Kidney capillary endothelial cell (primary cell): ENCODE results near the gene BICDL1.

Source experiments
- DNase-seq: peaks from one replicate; pipeline ENCODE4 v3.0.0-alpha.2; 2018; ENCODE audit warnings: low spot score

BICDL1 gene

DNA sequence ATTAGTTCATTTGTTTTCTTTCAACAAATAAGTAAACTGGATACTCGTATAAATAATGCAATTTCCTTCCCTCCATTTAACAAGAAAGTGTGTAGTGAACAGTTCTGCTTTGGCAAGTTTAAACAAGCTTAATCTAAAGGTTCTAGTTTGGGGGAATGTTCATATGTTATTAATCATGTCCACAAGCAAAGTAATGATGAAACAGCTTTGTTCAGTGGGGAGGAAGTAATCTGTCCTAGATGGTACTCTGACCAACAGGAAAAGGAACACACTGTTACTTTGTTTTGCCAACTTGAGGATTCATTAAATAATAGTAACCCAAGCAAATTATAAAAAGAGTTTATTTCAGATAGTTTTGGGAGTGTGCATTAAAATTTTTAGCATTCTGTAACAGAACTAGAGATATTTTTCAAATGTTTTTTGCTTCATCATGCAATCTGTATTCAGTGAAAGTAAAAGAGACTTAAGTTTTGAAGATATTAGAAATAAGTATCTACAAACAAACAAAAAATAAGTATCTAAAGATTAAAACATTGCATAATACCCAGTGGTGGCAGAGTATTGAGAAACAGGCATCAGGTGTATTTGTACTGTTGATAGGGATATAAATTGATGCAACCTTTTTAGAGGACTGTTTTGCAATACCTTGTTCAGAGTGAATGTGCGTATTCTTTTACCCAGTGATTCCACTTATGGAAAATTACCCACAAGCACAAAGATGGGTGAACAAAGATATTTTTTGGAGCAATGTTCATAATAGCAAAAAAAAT lies 66.4 kb downstream of the BICDL1 start:
- DNase-seq, result no peak

DNA sequence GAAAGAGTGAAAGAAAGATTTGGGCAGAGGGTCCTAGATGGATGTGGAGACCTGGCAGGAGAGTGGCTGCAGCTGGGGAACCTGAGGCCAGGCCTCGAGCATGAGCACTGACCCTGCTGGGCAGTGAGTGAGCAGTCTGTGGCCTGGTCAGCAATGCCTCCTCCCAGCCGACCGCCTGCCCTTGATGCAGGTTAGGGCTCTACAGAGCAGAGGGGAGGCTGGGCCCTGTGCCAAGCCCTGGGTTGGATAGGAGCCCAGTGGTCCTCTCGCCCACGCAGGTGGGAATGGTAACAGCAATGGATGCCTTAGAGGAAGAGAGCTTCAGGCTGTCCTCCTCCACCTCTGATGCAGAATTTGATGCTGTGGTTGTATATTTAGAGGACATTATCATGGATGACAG lies 67.7 kb downstream of the BICDL1 start:
- no peak for DNase-seq

DNA sequence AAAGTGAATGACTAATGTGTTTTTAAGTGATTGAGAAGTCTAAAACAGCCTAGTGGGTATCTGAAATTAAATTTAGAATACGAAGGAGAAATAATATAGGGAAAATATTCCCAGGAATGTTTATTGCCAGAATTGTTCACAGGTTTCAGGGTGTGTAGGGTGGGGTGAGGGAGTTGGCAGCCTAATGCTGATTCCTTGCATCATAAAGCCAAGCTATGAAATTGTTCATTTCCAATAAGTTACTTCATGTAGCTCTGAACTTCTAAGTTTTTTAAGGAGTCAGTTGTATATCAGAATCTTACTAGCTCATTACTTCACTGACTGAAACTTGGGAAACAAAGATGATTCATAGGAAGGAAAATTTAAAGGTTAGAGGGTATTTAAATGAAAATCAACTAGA lies 71.2 kb downstream of the BICDL1 start:
- no peak for DNase-seq

DNA sequence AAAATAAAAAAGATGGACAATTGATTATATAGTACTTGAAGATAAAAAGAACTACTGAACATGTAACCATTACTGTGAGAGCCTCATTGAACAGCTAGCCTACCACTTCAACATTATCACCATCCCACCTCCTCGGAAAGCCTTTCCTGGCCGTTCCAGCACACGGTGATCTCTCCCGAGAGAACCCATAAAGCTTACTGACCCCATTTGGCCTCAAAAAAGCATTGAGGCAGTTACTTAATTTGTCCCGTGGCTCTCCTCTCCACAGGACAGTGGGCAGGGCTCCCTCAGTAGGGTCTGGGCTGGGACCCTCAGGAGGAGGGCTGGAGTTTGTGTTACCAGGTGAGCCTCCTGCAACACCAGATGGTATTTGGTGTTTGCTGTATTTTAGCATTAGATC lies 71.7 kb downstream of the BICDL1 start:
- no peak for DNase-seq

DNA sequence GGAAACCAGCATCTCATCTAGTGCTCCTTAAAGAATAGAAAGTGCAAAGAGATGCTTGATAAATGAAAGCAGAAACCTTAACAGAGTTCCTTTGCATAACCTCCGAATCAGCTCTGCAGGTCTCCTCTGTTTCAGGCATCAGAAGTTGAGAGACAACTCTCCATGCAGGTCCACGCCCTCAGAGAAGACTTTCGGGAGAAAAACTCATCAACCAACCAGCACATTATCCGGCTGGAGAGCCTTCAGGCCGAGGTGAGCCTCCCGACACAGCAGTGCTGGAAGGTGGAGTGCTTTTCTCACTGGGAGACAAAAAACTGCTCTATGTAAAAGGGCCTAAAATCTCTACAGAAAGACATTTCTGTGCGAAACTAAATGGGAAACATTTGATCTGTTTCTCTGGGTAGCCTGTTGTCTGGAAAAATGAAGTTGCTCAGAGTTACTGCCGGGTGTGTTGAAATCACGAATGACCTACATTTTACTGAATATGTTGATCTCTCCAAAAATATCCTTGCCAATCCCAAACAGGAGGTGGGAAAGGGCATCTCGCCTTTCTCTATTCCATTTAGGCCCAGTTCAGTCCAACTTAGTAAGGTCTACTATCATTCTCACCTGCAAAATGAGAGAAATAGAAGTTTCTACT lies 72.7 kb downstream of the BICDL1 start:
- DNase-seq, result no peak

DNA sequence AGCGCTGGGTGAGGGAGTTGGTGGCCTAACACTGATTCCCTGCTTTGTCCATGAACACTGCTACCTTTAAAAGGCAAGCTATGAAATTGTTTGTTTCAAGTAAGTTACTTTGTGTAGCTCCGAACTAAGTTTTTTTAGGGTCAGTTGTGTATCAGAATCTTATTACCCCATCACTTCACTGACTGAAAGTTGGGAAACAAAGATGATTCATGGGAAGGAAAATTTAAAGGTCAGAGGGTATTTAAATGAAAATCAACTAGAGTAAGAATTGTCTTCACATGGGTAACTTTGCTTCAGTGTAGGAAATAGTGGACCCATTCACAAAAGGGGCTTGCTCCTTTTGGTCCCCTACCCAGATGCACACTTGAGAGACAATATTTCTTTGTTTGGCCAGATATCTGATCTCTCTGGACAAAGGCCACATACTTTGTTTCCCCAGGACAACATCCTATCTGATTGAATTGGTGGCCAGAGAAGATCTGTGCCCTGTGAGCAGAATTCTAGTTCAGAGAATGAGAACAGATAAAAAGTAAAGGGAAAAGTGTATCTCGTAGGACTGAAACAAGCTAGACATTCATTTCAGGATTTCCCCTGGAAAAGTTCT lies 74.0 kb downstream of the BICDL1 start:
- no peak for DNase-seq

DNA sequence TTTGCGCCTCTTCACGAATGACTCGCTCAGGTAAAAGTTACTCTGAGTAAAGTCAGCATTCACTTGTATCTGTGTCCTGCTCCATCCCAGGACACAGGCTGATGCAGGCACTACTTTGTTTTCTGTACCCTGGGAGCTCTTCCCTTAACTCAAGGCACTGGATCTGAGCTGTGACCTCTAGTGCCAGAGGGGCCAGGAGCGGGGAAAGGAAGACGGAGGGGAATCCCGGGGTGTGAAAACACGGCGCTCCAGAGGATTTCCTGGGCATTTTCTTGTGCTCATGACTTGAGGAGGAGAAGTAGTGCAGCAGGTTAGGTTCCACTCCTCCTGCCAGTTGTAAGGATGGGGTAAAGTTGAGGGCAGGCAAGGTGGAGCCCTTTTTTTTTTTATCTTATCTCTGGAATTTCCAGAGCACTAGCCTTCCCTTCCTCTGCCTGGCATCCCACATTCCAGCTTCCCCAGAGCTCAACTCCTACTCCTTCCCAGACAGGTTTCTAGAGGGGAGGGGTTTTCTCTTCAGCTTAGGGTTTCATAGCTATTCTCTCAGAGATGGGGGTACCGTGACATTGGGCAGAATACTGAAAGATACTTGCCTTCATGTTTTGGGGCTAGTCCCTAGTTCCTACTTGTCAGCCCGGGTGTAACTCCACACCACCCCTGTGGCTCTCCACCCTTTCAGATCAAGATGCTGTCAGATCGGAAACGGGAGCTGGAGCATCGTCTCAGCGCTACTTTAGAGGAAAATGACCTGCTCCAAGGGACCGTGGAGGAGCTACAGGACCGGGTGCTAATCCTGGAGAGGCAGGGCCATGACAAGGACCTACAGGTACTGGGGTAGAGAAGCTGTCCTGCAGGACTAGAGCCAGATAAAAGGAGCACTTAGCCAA lies 75.3 kb downstream of the BICDL1 start:
- DNase-seq, result no peak

DNA sequence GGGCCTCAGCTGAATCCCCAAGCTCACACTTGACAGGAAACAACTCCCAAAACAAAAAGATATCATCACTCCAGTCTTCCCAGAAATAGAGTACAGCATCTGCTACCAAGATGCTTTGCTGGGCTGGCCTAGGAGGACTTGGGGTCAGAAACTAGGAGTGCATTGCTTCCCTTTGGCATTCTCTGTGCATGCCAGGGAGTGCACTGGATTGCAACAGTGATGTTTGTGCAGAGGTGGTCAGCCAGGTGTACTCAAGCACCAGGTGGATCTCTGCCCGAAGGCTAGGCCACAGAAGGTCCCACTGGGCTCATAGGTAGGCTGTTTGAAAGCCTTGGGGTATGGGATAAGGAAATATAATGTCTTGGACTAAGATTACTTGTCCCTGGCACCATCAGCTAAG lies 76.4 kb downstream of the BICDL1 start:
- DNase-seq, result no peak

DNA sequence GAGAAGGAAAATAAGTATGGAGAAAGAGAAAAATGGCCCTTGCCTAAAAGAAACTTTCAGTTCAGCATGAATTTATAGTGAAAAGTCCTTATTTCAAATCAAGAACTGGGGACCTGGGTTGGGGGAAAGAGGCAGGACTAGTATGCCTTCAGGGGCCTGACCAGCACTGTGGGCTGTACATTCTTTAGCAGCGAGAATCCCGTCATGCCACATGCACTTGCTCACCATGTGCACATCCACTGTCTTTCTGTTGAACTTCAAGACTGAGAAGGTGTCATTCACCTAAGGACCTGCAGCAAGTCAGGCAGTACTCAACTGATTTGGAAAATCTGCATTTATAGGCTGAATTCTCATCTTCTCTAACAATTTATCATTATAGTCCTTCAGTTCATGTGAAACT lies 77.3 kb downstream of the BICDL1 start:
- no peak for DNase-seq

DNA sequence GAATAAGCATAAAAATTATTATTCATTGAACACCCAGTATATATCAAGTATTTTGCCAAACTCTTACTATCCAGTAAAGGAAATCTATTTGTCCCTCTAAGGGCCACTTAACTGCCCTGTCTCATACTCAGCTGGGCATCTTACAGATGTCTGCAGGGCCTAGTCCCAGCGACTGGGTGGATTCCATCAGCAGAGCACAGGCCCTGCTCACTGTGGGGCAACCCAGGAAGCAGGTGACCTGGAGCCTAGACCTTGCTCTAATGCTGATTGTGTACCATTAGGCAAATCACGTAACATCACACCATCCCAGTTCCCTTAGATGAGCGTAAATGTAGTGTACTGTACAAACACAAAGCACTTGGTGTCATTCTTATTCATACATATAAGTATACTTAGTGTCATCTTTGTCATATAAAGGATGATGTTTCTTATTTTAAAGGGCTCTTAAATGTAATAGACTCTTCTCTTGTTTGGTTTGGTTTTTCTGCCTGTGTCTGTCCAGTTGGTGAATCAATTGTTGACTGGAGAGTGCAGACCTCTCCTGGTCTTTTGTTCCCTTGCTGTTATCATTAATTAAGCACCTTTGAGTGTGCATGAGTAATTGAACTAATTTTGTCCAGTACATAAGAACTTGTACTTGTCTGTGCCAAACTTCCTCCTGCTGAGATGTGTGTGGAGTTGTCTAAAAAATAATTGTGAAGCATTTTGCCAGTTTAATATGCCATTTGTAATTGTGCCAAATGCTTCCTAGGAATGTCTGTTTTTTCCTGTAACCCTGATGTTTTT lies 78.2 kb downstream of the BICDL1 start:
- DNase-seq, result no peak

DNA sequence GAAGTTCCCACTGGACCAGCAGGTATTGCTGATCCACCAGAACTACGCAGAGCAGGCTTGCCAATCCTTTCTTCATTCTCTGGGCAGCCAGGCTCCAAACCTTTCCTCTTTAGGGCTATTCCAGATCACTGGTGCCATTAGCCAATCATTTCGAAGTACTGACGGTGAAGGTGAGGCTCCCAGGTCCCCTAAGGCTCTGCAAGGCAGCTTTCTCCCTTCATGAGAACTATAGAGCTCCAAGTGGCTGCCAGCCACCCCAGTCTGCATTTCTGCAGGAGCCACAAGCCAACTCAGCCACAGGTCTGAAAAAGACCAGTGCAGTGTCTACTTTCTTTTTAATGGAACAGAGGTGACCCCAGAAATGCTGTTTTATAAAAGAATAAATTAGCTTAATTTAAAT lies 78.9 kb downstream of the BICDL1 start:
- no peak for DNase-seq

DNA sequence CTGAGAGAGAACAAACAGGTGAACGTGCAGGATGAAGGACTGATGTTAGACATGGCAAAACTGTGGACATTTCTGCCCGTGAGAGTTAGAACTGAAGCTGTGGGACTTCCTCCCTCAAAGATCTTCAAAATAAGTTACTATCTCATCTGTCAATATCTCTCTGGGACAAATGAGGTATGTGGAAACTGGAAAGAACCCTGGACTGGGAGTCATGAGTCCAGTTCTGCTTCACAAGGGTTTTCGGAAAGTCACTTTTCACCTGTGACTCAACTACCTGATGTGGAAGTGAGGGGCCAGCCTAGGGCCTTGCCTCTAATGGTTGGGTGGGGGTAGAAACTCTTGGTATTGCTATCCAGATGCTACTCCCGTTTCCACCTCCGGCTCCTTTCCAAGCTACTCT lies 80.2 kb downstream of the BICDL1 start:
- no peak for DNase-seq

DNA sequence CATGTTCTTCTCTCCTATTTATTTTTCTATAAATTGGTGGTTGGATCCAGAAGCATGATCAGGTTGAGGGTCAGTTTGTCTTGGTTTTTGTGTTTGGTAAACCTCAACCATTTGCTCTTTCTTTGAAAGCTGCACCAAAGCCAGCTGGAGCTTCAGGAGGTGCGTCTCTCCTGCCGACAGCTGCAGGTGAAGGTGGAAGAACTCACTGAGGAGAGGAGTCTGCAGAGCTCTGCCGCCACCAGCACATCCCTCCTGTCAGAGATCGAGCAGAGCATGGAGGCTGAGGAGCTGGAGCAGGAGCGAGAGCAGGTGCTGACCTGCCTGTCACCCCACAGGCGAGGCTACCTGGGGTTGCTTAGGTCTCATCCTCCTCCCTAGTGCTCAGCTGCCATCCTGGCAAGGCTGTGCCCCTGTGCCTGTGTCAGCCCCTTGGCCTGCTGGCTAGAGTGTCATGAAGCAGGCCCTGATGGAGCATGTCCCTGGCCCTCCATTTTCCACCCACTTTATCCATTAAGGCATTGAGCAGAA lies 82.5 kb downstream of the BICDL1 start:
- no peak for DNase-seq

DNA sequence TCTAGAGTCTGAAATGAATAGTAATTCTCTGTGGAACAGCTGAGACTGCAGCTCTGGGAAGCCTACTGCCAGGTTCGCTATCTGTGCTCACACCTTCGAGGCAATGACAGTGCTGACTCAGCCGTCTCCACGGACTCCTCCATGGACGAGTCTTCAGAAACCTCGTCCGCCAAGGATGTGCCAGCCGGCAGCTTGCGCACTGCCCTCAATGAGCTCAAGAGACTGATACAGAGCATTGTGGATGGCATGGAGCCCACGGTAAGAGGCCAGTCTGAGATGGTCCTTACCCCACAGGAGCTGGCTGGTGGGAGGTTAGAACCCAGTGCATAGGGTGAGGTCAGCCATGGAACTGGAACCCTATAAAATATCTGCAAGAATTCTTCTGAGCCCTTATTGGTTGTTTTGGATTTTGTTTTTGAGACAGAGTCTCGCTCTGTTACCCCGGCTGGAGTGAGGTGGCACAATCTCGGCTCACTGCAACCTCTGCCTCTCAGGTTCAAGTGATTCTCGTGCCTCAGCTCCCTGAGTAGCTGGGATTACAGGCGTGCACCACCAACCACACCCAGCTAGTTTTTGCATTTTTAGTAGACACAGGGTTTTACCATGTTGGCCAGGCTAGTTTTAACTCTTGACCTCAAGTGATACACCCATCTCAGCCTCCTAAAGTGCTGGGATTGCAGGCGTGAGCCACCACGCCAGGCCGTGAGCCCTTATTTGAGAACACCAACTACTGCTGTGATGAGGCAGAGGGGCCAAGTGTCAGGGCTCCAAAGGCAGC lies 83.6 kb downstream of the BICDL1 start:
- DNase-seq, result no peak

DNA sequence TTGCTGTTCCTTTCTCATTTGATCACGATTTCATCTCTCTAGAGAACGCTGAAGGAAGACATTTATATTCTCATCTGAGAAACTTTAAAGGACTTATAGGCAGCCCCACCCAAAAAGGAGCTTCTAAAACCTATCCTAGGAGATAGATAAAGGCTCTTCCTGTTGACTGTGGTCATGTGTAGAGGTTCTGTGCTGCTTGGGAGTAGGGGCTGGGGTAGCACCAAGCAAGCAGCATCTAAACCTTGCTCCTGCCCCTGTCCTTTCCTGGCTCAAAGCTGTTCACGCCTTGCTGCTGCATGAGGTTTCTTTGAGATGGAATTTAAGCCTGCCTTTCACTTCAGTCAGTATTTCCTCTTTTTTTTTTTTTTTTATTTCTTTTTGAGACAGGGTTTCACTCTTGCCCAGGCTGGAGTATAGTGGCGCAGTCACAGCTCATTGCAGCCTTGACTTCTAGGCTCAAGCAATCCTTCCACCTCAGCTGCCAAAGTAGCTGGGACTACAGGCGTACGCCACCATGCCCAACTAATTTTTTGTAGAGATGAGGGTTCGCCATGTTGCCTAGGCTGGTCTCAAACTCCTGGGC lies 86.1 kb downstream of the BICDL1 start:
- no peak for DNase-seq

DNA sequence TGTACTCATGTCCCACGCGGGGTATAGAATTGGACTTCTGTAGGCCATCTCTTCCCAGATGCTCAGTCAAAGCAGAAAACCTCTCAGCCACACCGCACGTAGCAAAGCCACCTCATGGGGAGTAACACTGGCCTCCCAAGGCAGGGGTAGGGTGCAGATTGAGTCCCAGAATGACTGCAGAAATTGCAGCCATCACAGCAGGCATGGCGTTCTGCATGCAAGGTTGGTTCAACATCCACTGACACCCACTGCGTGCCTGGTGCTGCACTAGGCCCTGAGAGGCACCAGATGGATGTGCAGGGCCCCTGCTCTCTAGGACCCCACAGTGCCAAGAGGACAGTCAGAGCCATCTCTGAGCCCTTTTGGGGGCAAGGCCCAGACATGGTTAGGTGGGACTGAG lies 87.6 kb downstream of the BICDL1 start:
- no peak for DNase-seq

DNA sequence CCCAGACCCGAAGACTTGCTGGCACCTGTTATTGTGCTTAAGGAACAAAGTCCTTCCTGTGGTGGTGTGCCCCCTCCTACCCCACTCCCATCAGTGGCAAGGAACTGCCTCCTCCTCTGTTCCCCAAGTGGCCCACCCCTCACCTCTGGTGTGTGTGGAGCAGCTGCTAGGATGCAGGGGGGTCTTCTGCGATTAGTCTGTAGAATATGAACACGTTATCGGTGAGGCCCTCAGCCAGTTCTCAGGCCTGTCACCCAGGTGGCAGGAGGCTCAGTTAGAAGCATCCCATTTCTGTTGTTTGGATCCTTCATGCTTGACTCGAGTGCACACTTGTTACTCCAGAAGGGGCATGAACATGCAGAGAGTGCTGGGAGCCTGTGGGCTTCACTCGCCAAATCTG lies 88.2 kb downstream of the BICDL1 start:
- no peak for DNase-seq

DNA sequence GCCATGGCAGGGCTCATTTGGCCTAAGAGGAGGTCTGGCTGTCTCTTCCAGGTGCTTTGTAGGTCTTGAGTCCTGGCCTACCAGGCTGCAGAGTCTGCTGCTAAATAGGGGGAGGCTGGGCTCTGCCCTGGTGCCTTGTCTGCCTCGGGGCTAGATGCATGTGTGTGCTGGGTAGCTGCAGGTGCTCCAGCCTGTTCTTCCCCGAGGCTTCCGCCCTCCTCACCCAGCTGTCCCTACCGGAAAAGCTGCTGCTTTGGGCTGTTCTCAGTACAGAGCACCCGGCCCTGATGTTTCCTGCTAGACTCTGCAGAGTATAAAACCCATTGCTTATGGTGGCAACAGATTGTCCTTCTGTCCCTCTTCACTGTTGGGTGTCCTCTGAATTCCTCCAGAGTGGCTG lies 89.8 kb downstream of the BICDL1 start:
- DNase-seq, result no peak

DNA sequence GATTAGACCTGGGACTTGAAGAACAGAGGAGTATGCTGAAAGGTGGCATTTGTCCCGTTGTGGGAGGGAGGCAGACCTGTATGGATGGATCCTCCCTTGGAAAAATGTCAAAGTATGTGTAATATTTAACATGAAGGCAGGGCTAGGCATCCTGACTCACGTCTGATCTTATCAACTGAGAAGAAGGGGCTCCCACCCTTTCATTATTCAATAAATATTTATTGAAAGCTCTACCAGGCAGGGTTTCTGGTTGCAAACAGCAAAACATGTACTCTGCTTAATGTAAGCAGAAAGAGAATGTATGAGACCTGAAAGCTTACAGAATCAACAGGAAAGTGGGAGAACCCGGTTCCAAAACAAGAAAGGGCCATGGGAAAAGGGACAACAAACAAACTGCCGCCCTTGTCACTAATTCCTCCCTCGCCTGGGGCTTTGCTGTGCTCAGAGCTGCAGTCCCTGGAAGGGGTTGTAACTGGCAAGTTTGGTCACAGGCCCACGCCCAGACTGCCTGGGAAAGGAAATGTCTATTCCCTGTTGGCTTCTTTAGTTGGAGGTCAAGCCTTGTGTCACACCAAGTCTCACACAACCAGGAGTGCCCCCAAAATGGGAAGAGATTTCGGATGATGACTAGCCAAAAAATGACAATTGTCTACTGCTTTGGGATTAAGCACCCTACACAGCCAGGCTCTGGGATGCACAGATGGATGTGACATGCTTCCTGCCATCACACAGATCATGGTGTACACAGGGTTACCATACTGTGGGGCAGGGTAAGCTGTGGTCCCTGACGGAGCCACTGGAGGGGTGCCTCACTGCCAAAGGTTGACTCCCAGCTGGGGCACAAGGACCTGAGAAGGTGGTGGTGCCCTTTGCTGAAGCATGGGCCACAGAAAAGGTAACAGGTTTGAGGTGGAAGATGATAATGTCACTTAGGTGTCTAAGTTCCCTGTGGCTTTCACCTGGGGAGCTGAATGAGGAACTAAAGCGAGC lies 90.7 kb downstream of the BICDL1 start:
- no peak for DNase-seq
